ENCODE results near the gene SLC44A4. TPM values are rescaled to one million over a fixed set of nuclear protein-coding genes. Genes with fewer than 3 reads are reported as not detected.

The SLC44A4 gene
- total RNA-seq, 1 donor from 2014 or later = 0.94 TPM

DNA sequence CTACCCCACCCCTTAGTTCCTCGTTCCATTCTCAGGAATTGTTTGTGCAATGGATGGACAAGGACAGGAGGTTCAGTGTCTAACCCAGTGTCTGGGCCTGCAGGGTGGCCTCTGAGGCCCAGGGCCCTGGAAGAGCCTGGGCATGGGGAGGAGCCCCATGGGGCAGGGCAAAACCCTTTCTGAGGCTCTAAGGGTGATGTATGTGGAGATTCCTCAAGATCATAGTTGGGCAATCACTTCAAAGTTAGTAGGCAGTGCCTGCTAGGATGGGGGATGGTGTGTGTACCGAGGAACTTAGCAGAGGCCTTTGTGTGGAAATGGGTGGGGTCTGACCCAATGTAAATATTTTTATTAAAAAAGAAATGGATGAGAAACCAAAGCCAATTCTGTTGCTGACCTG is 42.0 kb upstream of the SLC44A4 start:
- H3K27ac Mint-ChIP-seq = no peak overlapping the region
- no peak overlapping the region for H3K4me3 Mint-ChIP-seq
- TF ChIP-seq, protein P1, sequence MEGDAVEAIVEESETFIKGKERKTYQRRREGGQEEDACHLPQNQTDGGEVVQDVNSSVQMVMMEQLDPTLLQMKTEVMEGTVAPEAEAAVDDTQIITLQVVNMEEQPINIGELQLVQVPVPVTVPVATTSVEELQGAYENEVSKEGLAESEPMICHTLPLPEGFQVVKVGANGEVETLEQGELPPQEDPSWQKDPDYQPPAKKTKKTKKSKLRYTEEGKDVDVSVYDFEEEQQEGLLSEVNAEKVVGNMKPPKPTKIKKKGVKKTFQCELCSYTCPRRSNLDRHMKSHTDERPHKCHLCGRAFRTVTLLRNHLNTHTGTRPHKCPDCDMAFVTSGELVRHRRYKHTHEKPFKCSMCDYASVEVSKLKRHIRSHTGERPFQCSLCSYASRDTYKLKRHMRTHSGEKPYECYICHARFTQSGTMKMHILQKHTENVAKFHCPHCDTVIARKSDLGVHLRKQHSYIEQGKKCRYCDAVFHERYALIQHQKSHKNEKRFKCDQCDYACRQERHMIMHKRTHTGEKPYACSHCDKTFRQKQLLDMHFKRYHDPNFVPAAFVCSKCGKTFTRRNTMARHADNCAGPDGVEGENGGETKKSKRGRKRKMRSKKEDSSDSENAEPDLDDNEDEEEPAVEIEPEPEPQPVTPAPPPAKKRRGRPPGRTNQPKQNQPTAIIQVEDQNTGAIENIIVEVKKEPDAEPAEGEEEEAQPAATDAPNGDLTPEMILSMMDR (IDR thresholded peaks at IDR 0.05; ENCODE audit: unreplicated experiment) = no peak
- no peak for DNase-seq (ENCODE audit: low spot score in 2 of 2, unreplicated experiment in 2 of 2)
- no peaks in the 10 kb centered on the region for H3K36me3 Mint-ChIP-seq
- H3K4me1 Mint-ChIP-seq = peaks cover 6% of the 10 kb centered on the region
- no peaks in the 10 kb centered on the region for H3K27me3 Mint-ChIP-seq (ENCODE audit: low read depth)
- H3K9me3 Mint-ChIP-seq = no peaks in the 10 kb centered on the region

DNA sequence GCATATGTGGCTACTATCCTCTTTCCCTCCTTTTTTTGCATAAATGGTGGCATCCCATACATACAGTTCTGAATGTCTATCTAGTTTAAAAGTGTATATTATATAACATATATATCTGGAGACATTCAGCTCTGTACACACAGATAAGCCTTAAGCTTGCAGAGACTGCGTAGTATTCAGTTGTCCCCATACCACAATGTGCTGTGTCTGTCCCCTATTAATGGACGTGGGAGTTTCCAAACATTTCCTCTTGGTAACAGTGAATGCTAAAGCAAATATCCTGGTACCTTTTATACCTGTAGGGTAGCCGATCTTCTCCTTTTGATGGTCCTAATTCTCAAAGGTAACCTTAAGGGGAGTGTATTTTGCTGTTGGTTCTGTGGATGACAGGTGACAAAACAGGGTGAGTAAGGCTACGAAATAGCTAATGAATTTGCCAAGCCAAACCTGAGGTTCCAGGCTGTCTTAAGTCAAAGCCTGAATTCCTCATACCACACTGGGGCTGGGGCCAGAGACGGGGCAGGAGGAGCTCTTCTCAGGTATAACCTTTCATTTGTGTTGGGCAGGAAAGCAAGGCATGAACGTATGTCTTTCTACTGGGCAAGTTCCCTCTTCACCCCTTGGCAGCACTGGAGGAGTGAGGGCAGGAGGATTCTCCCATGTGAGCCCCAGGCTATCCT is 41.0 kb upstream of the SLC44A4 start:
- Mint-ChIP-seq H3K4me3 (no peak overlapping the region), H3K36me3 (no peaks in the 10 kb centered on the region), H3K27me3 (ENCODE audit: low read depth) (no peaks in the 10 kb centered on the region), H3K4me1 (peaks cover 8% of the 10 kb centered on the region), H3K27ac (no peak overlapping the region), H3K9me3 (no peaks in the 10 kb centered on the region)
- DNase-seq (ENCODE audit: low spot score in 2 of 2, unreplicated experiment in 2 of 2) = no peak
- TF ChIP-seq, protein P1 (IDR thresholded peaks at IDR 0.05; ENCODE audit: unreplicated experiment) = no peak

DNA sequence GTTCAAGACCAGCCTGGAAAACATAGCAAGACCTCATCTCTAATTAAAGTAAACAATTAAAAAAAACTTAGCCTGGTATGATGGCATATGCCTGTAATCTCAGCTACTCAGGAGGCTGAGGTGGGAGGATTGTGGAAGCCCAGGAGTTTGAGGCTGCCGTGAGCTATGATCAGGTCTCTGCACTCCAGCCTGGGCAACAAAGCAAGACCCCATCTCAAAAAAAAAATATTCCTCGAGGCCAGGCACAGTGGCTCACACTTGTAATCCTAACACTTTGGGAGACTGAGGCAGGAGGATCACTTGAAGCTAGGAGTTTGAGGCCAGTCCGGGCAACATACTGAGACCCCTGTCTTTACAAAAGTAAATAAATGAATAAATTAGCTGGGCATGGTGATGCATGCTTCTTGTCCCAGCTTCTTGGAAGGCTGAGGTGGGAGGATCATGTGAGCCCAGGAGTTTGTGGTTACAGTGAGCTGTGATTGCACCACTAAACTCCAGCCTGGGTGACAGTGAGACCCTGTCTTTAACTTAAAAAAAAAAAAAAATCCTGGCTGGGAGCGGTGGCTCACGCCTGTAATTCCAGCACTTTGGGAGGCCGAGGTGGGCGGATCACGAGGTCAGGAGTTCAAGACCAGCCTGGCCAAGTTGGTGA is 39.4 kb upstream of the SLC44A4 start:
- H3K9me3 Mint-ChIP-seq = no peaks in the 10 kb centered on the region
- peaks cover 8% of the 10 kb centered on the region for H3K4me1 Mint-ChIP-seq
- no peaks in the 10 kb centered on the region for H3K27me3 Mint-ChIP-seq (ENCODE audit: low read depth)
- TF ChIP-seq, protein P1 (IDR thresholded peaks at IDR 0.05; ENCODE audit: unreplicated experiment) = no peak
- H3K36me3 Mint-ChIP-seq = no peaks in the 10 kb centered on the region
- no peak overlapping the region for H3K4me3 Mint-ChIP-seq
- no peak overlapping the region for H3K27ac Mint-ChIP-seq
- no peak for DNase-seq (ENCODE audit: low spot score in 2 of 2, unreplicated experiment in 2 of 2)

DNA sequence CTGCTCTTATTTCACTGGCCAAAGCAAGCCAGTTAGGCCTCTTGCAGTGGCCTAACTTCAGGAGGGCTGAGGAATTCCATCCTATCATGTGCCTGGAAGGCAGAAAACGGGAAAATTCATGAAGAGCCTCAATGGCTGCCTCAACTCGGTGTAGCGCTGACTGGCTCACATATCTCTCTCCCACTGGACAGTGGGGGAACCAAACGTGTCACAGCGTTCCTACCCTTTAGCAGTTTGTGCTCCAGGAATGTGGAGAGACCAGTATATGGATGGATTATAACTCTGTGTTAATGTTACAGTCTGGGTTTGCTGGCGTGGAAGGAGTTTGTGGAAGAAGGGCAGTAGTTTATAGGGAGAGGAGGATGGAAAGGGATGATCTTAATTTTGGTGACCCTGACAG is 37.0 kb upstream of the SLC44A4 start:
- TF ChIP-seq, protein P1 (IDR thresholded peaks at IDR 0.05; ENCODE audit: unreplicated experiment) = no peak

DNA sequence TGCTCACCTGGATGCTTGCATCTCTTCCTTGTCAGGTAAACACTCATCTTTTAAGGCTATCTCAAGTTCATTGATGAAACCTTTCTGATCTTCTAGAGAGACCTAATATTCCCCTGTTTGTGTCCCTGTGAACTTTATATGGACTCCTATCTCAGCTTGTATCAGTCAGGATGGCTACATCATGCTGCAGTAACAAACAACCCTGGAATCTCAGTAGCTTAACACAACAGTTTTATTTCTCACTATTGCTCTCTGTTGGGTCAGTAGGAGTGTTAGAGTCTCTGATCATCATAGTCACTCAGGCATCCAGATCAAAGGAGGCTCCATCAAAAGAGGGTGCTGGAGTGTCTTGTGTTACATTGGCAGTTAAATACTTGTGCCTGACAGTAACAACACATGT is 36.6 kb upstream of the SLC44A4 start:
- H3K9me3 Mint-ChIP-seq = no peaks in the 10 kb centered on the region
- H3K4me3 Mint-ChIP-seq = no peak overlapping the region
- peaks cover 8% of the 10 kb centered on the region for H3K4me1 Mint-ChIP-seq
- no peak for DNase-seq (ENCODE audit: low spot score in 2 of 2, unreplicated experiment in 2 of 2)
- H3K36me3 Mint-ChIP-seq = no peaks in the 10 kb centered on the region
- no peak overlapping the region for H3K27ac Mint-ChIP-seq
- TF ChIP-seq, protein P1 (IDR thresholded peaks at IDR 0.05; ENCODE audit: unreplicated experiment) = no peak
- no peaks in the 10 kb centered on the region for H3K27me3 Mint-ChIP-seq (ENCODE audit: low read depth)

More for the DNA sequence above, 37.0 kb upstream of the SLC44A4 start:
- peaks cover 8% of the 10 kb centered on the region for H3K4me1 Mint-ChIP-seq
- peak overlapping the region; percentile 1 for H3K27ac Mint-ChIP-seq
- H3K4me3 Mint-ChIP-seq = no peak overlapping the region
- no peaks in the 10 kb centered on the region for H3K9me3 Mint-ChIP-seq
- DNase-seq (ENCODE audit: low spot score in 2 of 2, unreplicated experiment in 2 of 2) = no peak
- no peaks in the 10 kb centered on the region for H3K27me3 Mint-ChIP-seq (ENCODE audit: low read depth)
- H3K36me3 Mint-ChIP-seq = no peaks in the 10 kb centered on the region
